NCI-H748 (cell line): ENCODE data around the gene POLR2I.

Experiments used
- DNase-seq: peaks from one replicate; lab custom pipeline; 2025; ENCODE audit not compliant: unreplicated experiment; lab: John Stamatoyannopoulos, UW

The POLR2I gene

DNA sequence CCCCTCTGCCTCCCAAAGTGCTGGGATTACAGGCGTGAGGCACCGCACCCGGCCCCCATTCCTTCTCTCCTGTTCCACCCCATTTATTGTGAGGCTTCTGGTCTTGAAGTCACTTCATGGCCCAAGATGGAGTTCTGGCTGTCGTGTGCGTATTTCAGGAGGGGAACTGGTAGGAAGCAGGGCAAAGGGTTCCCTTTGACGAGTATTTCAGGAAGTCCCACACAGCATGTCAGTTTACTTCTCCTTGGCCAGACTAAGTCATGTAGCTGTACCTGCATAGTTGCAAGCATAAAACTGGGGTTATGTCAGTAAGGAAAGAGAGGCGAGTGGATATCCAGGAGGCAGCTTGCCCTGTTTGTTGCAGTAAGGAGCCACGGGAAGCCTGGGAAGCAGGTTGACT lies 49.8 kb downstream of the POLR2I start:
- no peak for DNase-seq
